HG03064 (cell line): Measurements from ENCODE around the gene CIZ1.

Source experiments
- ATAC-seq: cut with Tn5 transposase; IDR thresholded peaks from one replicate; pipeline ENCODE4 v1.9.1; 2021; ENCODE audit warnings: low read depth; ENCODE audit not compliant: unreplicated experiment

Gene CIZ1

DNA sequence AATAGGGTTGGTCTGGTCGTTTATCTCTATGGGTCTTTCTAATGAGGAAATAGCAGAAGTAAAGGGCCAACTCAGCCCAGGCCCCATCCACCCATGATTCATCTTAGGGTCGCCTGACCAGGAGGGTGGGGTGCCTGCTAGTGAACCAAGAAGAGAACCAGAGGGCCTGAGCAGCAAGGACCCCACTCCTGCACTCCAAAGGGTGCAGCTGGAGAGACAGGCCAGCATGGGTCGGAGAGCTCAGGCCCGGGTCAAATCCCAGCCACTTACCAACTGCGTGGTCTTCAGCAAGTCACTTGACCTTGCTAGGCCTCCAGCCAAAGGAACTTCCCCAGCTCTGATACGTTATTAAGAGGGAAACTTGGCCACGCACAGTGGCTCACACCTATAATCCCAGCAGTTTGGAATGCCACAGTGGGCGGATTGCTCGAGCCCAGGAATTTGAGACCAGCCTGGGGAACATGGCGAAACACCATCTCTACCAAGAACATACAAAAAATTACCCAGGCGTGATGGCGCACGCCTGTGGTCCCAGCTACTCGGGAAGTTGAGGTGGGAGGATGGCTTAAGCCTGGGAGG, 27.0 kb downstream of the CIZ1 start:
- no peak for ATAC-seq

DNA sequence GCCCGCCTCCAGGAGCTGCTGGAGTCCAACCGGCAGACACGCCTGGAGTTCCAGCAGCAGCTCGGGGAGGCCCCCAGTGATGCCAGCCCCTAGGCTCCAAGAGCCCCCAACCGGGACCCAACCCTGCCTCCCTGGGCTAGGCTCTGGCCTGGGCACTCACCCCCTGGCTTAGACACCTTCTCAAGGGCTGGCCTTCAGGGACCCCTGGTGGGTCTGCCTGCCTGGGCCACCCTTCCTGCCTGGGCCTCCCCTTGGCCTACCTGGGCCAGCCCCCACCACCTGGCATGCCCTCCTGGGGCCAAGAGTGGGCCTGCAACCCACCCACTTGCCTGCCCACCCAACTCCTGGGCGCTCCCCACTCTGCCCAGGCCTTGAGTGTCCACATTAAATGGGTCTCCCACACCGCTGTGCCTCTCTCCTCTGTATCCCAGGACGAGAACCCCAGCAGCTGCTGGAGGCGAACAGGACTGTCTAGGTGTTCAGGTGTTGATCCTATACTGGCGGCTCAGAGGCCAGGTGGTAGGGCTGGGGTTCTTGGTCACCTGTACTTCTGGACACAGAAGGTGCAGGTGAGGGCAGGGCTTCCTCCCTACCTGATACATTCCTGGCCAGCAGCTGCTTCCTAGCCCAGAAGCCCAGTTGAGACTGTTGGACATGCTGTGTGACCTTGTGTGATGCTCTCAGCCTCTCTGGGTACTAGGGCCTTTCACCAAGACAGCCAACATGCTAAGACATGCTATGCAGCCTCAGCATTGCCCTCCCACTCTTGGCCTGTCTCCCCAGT, 27.7 kb downstream of the CIZ1 start:
- no peak for ATAC-seq

DNA sequence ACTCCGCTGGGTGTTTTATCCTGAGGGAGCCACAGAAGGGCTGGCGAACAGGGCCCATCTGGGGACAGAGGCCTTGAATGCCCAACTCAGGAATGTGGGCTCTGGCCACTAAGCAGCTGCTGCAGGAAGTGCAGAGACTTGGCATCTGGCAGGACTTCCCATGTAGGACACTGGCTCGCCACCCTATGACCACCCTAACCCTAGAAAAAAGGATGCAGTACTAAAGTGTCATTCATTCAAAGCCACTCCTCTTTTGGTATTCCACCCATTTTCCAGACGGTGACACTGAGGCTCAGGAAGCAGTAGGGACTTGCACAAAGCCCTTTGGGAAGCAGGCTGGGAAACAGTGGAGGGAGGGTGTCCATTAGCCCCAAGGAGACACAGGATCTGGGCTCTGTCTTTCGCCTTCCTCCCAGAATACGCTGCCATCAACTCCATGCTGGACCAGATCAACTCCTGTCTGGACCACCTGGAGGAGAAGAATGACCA, 28.3 kb downstream of the CIZ1 start:
- ATAC-seq, result no peak

DNA sequence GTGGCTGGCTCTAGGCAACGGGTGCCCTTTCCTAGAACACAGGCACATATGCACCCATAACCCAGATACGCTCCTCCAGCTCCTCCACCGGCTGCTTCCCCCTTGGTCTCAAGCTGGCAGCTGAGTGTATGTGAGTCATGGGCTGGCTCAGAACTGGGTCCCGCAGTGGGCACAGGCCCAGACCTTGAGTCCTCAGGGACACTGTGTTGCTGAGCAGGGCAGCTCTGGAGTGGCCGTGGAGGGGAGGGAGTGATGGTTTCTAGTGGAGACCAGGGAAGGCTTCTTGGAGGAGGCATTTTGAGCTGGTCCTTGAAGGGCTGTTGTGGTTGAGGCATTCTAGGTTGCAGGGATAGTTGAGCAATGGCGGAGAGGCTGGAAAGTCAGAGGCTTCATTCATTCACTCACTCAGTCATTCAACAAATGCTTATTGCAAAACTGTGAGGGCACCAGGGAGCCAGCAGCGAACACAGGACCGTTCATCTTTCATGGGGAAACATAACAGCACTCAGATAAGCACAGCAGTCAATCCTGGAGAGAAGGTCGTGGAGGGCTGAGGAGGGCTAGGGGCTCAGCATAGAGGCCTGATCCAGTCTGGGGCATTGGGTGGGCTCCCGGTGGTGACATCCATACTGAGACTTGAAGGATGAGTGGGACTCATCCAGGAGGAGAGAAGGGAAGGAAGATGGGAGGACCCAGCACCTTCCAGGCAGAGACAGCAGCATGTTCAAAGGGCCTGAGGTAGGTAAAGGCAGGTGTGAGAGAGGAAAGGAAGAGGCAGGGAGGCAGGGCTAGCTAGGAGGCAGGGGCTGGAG, 29.0 kb downstream of the CIZ1 start:
- ATAC-seq, result no peak

DNA sequence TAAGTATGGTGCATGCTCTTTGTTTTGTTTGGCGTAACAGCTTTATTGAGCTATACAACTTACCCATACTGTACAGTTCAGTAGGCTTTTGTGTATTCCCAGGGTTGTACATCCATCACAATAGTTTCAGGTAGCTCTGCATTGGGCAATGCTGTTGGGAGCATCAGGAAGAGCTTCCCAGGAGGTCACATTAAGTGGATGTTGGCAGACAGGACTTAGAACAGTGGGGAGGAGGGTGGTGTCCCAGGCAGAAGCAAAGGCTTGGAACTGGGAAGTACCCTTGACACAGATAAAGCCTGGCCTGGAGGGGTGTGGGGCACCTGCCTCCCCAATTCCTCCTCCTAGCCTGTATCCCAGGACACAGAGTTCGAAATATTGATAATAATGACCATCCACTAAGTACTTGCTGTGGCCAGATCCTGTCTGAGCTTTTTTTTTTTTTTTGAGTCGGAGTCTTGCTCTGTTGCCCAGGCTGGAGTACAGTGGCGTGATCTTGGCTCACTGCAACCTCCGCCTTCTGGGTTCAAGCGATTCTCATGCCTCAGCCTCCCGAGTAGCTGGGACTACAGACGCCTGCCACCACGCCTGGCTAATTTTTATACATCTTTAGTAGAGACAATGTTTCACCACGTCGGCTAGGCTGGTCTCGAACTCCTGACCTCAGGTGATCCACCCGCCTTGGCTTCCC, 30.0 kb downstream of the CIZ1 start:
- ATAC-seq, result no peak

DNA sequence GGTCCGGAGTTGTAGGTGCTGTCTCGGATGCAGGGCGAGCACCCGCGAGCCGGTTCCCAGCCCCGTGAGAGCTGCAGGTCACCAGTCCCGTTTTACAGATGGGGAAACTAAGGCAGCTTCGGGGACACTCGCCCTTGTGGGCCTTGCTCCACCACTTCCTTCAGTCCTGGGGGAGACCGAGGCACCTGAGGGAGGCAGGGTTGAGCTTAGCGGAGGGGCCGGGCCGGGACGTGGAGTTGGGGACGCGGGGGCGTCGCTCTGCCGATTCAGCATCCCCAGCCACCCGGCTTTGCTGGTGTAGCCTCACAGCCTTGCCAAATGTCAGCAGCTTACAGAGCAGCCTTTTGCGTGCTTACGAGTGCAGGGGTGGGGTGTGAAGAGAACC, 30.8 kb downstream of the CIZ1 start:
- no peak for ATAC-seq

DNA sequence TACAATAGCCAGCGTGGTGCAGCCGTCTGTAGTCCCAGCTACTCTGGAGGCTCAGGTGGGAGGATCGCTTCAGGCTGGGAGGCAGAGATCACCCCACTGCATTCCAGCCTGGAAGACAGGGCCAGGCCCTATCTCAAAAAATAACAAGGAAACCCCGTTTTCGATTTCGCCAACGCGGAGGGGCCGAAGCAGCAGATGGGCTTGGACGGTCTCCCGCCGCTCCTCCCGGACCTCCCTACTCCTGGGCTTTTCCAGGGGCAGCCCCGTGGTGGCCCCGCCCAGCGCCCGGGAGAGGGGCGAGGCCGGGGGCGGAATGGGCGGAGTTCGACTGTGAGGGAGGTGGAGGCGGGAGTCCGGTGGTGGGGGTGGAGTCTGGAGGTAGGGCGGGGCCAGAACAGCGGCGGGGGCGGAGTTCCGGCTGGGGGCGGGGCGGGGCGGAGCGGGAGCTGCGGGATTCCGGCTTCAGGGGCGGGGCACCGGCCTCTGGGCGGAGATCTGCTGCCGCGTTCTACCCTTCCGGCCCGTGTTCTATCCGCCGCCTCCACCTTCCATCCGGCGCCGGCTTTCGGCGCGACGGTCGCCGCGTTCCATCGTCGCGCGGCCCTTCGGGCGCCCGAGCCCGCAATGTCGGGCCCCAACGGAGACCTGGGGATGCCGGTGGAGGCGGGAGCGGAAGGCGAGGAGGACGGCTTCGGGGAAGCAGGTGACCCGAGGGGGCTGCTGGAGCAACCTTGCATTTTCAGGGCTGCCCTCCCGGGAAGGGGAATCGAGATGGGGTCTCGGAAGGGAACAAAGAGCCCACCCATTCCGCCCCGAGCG, 31.4 kb downstream of the CIZ1 start, which contains the start of gene BBLN:
BBLN (plus strand) TSS at position 482 of the 819 bp plus-strand sequence; CDS start at position 625, 143 bp downstream.
- ATAC-seq, result no peak

DNA sequence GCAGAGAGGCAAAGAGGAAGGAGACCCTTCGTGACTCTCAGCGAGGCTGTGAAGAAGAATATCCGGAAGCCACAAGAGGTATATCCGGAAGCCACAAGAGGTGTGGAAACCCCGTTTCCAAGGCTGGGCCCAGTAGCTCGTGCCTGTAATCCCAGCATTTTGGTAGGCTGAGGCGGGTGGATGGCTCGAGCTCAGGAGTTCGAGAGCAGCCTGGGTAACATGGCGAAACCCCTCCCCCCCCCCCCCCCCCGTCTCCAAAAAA, 31.9 kb downstream of the CIZ1 start:
- ATAC-seq, result no peak

DNA sequence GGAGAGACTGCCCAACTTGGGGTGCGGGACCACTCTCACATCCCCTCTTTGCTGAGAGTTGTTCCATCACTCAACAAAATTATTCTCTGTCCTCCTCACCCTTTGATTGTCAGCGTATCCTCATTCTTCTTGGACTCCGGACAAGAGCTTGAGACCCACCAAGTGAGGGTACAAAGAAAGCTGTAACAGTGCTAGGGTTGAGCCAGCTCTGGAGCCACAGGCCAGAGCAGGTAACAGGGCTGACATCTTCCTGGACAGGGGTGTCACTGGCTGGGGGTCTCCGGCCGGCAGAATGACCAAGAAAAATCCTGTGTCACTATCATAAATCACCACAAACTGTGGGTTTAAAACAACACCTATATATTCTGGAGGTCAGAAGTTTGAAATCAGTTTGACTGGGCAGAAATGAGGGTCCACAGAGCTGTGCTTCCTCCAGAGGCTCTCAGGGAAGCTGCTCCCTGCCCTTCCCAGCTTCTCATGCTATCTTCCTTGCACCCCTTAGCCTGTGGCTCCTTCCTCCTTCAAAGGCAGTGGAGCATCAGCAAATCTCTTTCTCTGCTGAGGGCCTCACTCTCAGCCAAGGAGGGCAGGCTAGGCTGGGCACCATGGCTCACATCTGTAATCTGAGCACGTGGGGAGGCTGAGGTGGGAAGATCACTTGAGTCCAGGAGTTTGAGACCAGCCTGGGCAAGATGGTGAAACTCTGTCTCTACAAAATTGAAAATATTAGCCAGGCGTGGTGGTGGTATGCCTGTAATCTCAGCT, 35.5 kb downstream of the CIZ1 start:
- ATAC-seq, result no peak

DNA sequence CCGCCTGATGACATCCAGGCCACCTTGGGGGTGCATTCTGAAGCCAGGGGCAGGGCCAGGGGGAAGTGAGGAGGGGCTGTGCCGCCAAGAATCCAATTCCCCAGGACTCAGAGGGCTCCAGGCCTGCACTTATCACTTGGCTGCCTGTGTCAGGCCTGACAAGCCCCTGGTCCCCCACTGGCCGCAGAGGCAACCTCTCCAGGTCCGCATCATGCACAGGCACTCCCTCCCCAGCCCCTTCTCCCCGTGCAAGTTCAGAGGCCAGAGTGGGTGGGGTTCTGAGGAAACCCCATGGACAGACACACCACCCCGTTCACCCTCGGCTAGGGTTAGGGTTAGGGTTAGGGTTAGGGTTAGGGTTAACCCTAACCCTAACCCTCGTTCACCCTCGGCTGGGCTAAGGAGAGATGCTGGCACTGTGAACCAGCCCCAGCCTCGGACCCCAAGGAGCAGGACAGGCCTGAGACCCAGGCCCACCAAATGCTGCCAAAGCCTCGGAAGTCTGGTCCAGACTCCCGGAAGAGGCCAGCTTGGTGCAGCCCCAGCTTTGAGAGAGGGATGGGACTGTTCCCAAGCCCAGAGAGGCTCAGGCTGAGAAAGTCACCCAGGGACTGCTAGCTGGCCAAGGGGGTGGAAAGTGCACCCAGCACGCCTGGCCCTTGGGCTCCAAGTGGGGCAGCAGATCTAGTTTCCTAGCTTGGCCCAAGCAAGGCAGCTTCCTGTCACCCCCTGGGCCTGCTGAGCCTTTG, 37.3 kb downstream of the CIZ1 start:
- ATAC-seq, result no peak

DNA sequence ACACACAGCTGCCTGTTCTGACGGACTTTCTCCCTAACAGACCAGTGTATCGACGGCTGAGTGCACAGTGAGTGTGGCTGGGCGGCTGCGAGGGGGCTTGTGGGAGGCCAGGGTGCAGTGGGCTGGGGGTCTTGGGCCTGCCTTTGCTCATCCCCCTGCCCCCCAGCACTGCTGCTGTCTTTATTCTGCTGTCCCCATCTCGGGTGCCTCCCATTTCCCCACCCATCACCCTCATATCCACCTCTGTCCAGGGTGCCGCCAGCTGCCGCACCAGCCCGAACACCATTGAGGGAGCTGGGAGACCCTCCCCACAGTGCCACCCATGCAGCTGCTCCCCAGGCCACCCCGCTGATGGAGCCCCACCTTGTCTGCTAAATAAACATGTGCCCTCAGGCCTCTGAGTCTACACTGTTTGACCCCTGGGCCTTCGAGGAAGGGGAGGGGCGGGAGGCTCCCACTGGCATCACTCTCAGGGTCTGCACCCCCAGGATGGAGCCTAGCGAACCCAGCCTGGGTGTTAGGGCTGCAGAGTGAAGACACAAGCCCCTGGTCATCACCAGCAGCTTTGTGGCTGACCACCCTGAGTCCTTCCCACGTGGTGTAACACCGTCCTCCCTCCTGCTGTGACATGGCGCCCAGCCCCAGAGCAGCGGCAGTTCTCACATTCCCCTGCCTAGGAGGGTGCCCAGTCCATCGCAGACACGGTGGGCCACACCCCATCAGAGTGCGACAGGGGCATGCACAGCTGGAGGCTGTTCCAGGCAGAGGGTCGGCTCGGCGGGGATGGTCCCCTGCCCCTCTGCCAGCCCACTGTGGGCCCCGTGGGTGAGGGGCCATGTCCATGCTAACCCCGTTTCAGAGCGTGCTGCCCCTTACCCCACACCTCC, 38.1 kb downstream of the CIZ1 start:
- no peak for ATAC-seq

DNA sequence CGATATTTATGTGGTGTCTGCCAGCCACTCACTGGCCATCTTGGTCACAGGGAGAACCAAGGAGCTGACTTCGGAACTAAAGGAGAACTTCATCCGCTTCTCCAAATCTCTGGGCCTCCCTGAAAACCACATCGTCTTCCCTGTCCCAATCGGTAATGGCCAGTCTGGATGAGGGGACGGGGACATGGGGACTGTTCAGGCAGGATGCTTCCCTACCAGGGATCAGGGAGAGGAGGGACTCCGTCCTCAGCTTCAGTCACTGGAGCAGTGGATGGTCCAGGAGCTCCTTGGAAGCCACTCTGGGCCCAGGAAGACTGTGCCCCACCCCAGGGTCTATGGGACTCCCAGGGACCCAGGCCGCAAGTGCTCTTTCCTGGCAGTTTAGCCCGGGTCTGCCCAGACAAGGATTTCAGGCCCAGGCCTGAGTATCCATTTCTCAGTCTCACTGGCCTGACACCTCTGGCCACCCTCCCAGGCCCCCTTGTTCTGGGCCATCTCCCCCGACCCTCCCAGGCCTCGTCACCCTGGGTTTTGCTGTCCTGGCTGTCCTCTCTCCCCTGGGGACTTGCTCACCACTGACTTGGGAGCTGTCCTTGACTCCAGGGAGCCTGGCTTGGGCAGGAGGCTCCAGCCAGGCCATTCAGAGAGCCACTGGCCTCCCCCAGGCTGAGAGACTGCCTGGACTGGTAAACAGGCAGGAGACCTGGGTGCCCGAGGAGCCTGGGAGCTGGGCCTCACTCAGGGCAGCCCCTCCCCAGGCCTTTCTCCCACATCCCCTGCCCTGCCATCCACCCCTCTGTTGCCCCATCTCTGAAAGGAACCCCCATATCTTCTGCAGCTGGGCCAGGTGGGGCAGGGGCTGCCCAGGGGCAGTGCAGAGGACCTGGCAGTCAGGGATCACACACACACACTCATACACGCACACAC, 39.0 kb downstream of the CIZ1 start:
- ATAC-seq, result no peak

DNA sequence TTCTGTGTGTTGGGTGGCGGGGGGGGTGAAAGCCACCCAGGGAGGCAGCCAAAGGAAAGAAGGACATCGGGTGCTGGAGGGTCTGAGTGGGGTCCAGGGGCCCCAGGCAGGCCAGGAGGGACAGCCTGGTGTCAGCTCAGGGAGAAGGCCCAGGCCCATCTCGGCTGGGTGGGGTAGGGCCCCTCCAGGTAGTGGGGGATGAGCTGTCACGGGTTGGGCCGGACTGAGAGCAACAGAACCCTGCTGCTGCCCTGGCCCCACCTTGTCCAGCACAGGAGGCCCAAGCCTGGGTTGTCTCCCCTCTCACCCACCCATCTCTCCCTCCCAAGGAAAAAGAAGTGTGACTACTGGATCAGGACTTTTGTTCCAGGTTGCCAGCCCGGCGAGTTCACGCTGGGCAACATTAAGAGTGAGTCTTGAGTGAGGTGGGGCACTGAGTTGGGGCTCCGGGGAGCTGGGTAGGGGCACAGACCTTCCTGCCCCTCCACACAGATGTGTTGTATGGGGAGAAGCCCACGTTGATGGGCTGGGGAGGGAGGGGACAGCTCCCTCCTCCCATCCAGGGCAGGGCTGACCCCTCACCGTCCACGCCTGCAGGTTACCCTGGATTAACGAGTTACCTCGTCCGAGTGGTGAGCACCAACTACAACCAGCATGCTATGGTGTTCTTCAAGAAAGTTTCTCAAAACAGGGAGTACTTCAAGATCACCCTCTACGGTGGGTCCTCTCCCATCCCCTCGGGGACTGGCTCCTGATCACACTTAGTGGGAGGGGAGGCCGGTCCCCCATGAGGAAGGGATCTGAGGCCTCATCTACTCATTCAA, 39.9 kb downstream of the CIZ1 start:
- no peak for ATAC-seq

DNA sequence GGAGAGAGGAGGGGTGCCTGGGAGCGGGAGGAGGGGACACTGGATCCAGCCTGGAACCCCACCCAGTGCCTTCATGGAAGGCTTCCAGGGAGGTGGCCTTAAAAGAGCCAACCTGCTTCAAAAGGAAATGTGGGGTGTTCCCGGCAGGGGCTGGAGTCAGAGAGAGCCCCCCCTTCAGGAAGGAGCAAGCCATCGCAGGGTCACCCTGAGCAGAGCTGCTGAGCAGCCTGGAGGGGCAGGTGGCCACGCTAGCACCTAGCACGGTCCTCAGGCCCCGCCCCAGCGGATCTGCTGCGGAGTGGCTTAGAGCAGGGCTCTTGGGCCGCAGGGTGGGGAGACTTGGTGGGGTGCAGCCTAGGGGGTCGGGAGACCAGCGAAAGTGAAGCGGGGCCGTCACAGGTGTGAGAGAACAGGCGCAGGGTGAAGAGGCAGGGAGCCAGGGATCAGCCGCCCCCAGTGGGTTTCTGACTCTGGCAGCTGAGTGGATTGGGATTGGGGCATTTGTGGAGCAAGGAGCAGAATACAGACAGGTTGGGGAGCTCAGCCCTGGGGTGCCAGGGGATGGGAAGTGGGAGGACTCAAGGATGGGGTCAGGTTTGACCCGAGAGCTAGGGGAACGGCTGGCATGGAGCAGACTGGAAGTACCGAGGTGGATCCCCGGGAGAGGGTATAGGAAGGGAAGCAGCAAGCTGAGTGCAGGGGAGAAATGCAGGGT, 40.6 kb downstream of the CIZ1 start:
- ATAC-seq, result no peak

DNA sequence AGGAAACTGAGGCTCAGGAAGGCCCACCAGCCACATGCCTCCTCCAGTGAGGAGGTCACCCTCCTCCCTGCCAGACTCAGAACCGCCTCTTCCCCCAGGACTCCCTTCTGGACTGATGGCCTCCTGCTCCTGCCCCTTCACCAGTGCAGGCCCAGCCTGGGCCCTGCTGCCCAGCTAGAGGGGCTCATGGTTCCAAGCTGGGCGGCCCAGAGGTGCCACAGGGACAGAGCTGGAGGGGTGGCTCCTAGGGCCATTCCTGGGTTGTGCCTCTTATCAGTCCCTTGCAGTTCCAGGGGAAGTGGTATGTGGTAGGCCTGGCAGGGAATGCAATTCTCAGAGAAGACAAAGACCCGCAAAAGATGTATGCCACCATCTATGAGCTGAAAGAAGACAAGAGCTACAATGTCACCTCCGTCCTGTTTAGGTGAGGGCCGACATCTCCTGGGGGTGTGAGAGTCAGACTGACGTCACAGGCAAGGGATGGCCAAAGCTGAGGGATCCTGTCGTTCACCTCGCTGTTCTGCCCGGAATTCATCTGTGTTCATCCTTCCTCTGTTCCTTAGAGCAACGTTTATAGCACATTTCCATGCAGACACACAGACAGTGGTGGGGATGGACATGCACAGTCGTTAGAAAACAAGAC, 41.3 kb downstream of the CIZ1 start:
- no peak for ATAC-seq
